HG03521 (cell line): ENCODE results near the gene HSPA1A.
"Not testable (repeated sequence)": the region's sequence is repeated elsewhere in the genome, so short reads cannot be mapped to it uniquely, and the experiment has no call there.

Source experiments
- ATAC-seq: cut with Tn5 transposase; IDR thresholded peaks from one replicate; pipeline ENCODE4 v1.9.1; 2021; ENCODE audit warnings: mild to moderate bottlenecking, moderate library complexity; ENCODE audit not compliant: unreplicated experiment

The HSPA1A gene

GRCh38 chr6:31808599-31808998, 6.7 kb upstream of the HSPA1A start:
- ATAC-seq = not testable (repeated sequence)

- no peak for ATAC-seq
Observed at GRCh38 chr6:31811645-31812044, 3.7 kb upstream of the HSPA1A start.

GRCh38 chr6:31813465-31813849, 1.9 kb upstream of the HSPA1A start:
- no peak for ATAC-seq

GRCh38 chr6:31814677-31815024, 692 bp upstream of the HSPA1A start:
- no peak for ATAC-seq

- ATAC-seq = not testable (repeated sequence)
Observed at GRCh38 chr6:31817133-31817928, 2.0 kb downstream of the HSPA1A start.

- not testable (repeated sequence) for ATAC-seq
Observed at GRCh38 chr6:31817929-31818511, 2.7 kb downstream of the HSPA1A start.

- no peak for ATAC-seq
Observed at GRCh38 chr6:31819871-31820299, 4.5 kb downstream of the HSPA1A start.

GRCh38 chr6:31820399-31820798, 5.1 kb downstream of the HSPA1A start:
- ATAC-seq = not testable (repeated sequence)

- ATAC-seq = peak; percentile 38
Observed at GRCh38 chr6:31821301-31822035, 6.1 kb downstream of the HSPA1A start.

- ATAC-seq = peak; percentile 33
Observed at GRCh38 chr6:31822036-31822821, 6.9 kb downstream of the HSPA1A start.

GRCh38 chr6:31823592-31824196, 8.4 kb downstream of the HSPA1A start:
- ATAC-seq = not testable (repeated sequence)

- no peak for ATAC-seq
Observed at GRCh38 chr6:31825553-31825952, 10.2 kb downstream of the HSPA1A start.

- ATAC-seq = no peak
Observed at GRCh38 chr6:31826793-31827285, 11.5 kb downstream of the HSPA1A start.

- peak; percentile 73 for ATAC-seq
Observed at GRCh38 chr6:31827286-31828079, 12.1 kb downstream of the HSPA1A start, which contains the start of gene HSPA1B. Gene HSPA1B, plus strand, starts transcription at chr6:31827738. Its CDS starts 213 bp downstream, at chr6:31827951.

GRCh38 chr6:31829633-31830283, 14.4 kb downstream of the HSPA1A start:
- no peak for ATAC-seq

- ATAC-seq = no peak
Observed at GRCh38 chr6:31830886-31831335, 15.6 kb downstream of the HSPA1A start.

GRCh38 chr6:31831350-31832215, 16.2 kb downstream of the HSPA1A start:
- ATAC-seq = no peak
